ENCODE results near the gene RHBDL1. TPM values are rescaled to one million over a fixed set of nuclear protein-coding genes. Genes with fewer than 3 reads are reported as not detected.

The RHBDL1 gene
- total and polyA plus RNA-seq, 2 donors, result 3.1 to 5.1 TPM

GRCh38 chr16:681746-682427 lies 6.4 kb downstream of the RHBDL1 start:
- Histone ChIP-seq H3K4me3 (ENCODE audit: low read length in 2 of 2) (no peak overlapping the region), H3K4me1 (ENCODE audit: control insufficient read depth in 2 of 2, insufficient read depth in 2 of 2, low read length in 2 of 2) (peaks cover 19 to 56% of the 10 kb centered on the region in 2 donors), H3K27me3 (ENCODE audit: control insufficient read depth in 2 of 2, insufficient read depth in 1 of 2, low read length in 1 of 2) (peaks cover 7 to 25% of the 10 kb centered on the region in 2 donors), H3K36me3 (ENCODE audit: control insufficient read depth in 2 of 2, insufficient read depth in 2 of 2, low read length in 1 of 2) (peaks cover 29 to 31% of the 10 kb centered on the region in 2 donors), H3K9me3 (ENCODE audit: control insufficient read depth in 2 of 2, insufficient read depth in 1 of 2, low read length in 1 of 2) (peaks cover 0 to 1% of the 10 kb centered on the region in 2 donors), H3K27ac (ENCODE audit: low read depth in 1 of 2, low read length in 1 of 2) (no peak overlapping the region)
- no peak for DNase-seq (ENCODE audit: low read depth in 6 of 9, low spot score in 9 of 9)
- 95% methylated on average over 28 of the region's 28 CpGs for WGBS

- Histone ChIP-seq H3K36me3 (ENCODE audit: control insufficient read depth in 2 of 2, insufficient read depth in 2 of 2, low read length in 1 of 2) (peaks cover 36 to 37% of the 10 kb centered on the region in 2 donors), H3K4me1 (ENCODE audit: control insufficient read depth in 2 of 2, insufficient read depth in 2 of 2, low read length in 2 of 2) (peaks cover 19 to 49% of the 10 kb centered on the region in 2 donors), H3K27me3 (ENCODE audit: control insufficient read depth in 2 of 2, insufficient read depth in 1 of 2, low read length in 1 of 2) (peaks cover 2 to 16% of the 10 kb centered on the region in 2 donors), H3K9me3 (ENCODE audit: control insufficient read depth in 2 of 2, insufficient read depth in 1 of 2, low read length in 1 of 2) (peaks cover 0 to 1% of the 10 kb centered on the region in 2 donors), H3K4me3 (ENCODE audit: low read length in 2 of 2) (peak overlapping the region in 1 of 2 donors; percentile 37), H3K27ac (ENCODE audit: low read depth in 1 of 2, low read length in 1 of 2) (no peak overlapping the region)
- WGBS, result 96% methylated on average over 36 of the region's 36 CpGs
- no peak for DNase-seq (ENCODE audit: low read depth in 6 of 9, low spot score in 9 of 9)
Measured at GRCh38 chr16:682493-683395, 7.3 kb downstream of the RHBDL1 start.

GRCh38 chr16:683396-684070 lies 8.1 kb downstream of the RHBDL1 start:
- peaks cover 20 to 42% of the 10 kb centered on the region in 2 donors for H3K4me1 ChIP-seq (ENCODE audit: control insufficient read depth in 2 of 2, insufficient read depth in 2 of 2, low read length in 2 of 2)
- H3K4me3 ChIP-seq (ENCODE audit: low read length in 2 of 2), result peak overlapping the region; percentile 37 to 79
- peaks cover 0 to 8% of the 10 kb centered on the region in 2 donors for H3K27me3 ChIP-seq (ENCODE audit: control insufficient read depth in 2 of 2, insufficient read depth in 1 of 2, low read length in 1 of 2)
- peaks cover 0 to 1% of the 10 kb centered on the region in 2 donors for H3K9me3 ChIP-seq (ENCODE audit: control insufficient read depth in 2 of 2, insufficient read depth in 1 of 2, low read length in 1 of 2)
- peaks cover 36 to 39% of the 10 kb centered on the region in 2 donors for H3K36me3 ChIP-seq (ENCODE audit: control insufficient read depth in 2 of 2, insufficient read depth in 2 of 2, low read length in 1 of 2)
- no peak for DNase-seq (ENCODE audit: low read depth in 6 of 9, low spot score in 9 of 9)
- H3K27ac ChIP-seq (ENCODE audit: low read depth in 1 of 2, low read length in 1 of 2), result peak overlapping the region in 1 of 2 donors; percentile 68
- WGBS, result 30% methylated on average over 57 of the region's 57 CpGs

- whole genome bisulfite sequencing, result 5% methylated on average over 91 of the region's 91 CpGs
- Histone ChIP-seq H3K27me3 (ENCODE audit: control insufficient read depth in 2 of 2, insufficient read depth in 1 of 2, low read length in 1 of 2) (peaks cover 0 to 3% of the 10 kb centered on the region in 2 donors), H3K9me3 (ENCODE audit: control insufficient read depth in 2 of 2, insufficient read depth in 1 of 2, low read length in 1 of 2) (peaks cover 0 to 1% of the 10 kb centered on the region in 2 donors), H3K36me3 (ENCODE audit: control insufficient read depth in 2 of 2, insufficient read depth in 2 of 2, low read length in 1 of 2) (peaks cover 36 to 39% of the 10 kb centered on the region in 2 donors), H3K4me3 (ENCODE audit: low read length in 2 of 2) (peak within 1 kb of the TSS; percentile 52 to 79), H3K4me1 (ENCODE audit: control insufficient read depth in 2 of 2, insufficient read depth in 2 of 2, low read length in 2 of 2) (peaks cover 27 to 40% of the 10 kb centered on the region in 2 donors), H3K27ac (ENCODE audit: low read depth in 1 of 2, low read length in 1 of 2) (peak within 1 kb of the TSS; percentile 57 to 77)
- peak; percentile 69 to 96 (median 89) for DNase-seq (ENCODE audit: low read depth in 6 of 9, low spot score in 9 of 9)
Measured at GRCh38 chr16:684071-684794, 8.8 kb downstream of the RHBDL1 start, which contains the start of gene JMJD8. Gene JMJD8 (minus strand): TSS chr16:684334. CDS start chr16:684319, 15 bp downstream.

- H3K9me3 ChIP-seq (ENCODE audit: control insufficient read depth in 2 of 2, insufficient read depth in 1 of 2, low read length in 1 of 2), result peaks cover 0 to 1% of the 10 kb centered on the region in 2 donors
- no peak for DNase-seq (ENCODE audit: low read depth in 6 of 9, low spot score in 9 of 9)
- peaks cover 36 to 39% of the 10 kb centered on the region in 2 donors for H3K36me3 ChIP-seq (ENCODE audit: control insufficient read depth in 2 of 2, insufficient read depth in 2 of 2, low read length in 1 of 2)
- 97% methylated on average over 61 of the region's 61 CpGs for WGBS
- H3K27me3 ChIP-seq (ENCODE audit: control insufficient read depth in 2 of 2, insufficient read depth in 1 of 2, low read length in 1 of 2), result no peaks in the 10 kb centered on the region
- H3K4me1 ChIP-seq (ENCODE audit: control insufficient read depth in 2 of 2, insufficient read depth in 2 of 2, low read length in 2 of 2), result peaks cover 30 to 42% of the 10 kb centered on the region in 2 donors
- no peak overlapping the region for H3K27ac ChIP-seq (ENCODE audit: low read depth in 1 of 2, low read length in 1 of 2)
- peak overlapping the region in 1 of 2 donors; percentile 79 for H3K4me3 ChIP-seq (ENCODE audit: low read length in 2 of 2)
Measured at GRCh38 chr16:684961-685696, 9.7 kb downstream of the RHBDL1 start.

- Histone ChIP-seq H3K36me3 (ENCODE audit: control insufficient read depth in 2 of 2, insufficient read depth in 2 of 2, low read length in 1 of 2) (peaks cover 36 to 39% of the 10 kb centered on the region in 2 donors), H3K27ac (ENCODE audit: low read depth in 1 of 2, low read length in 1 of 2) (no peak overlapping the region), H3K4me1 (ENCODE audit: control insufficient read depth in 2 of 2, insufficient read depth in 2 of 2, low read length in 2 of 2) (peaks cover 34 to 43% of the 10 kb centered on the region in 2 donors), H3K27me3 (ENCODE audit: control insufficient read depth in 2 of 2, insufficient read depth in 1 of 2, low read length in 1 of 2) (peaks cover 0 to 2% of the 10 kb centered on the region in 2 donors), H3K4me3 (ENCODE audit: low read length in 2 of 2) (no peak overlapping the region), H3K9me3 (ENCODE audit: control insufficient read depth in 2 of 2, insufficient read depth in 1 of 2, low read length in 1 of 2) (peaks cover 0 to 1% of the 10 kb centered on the region in 2 donors)
- no peak for DNase-seq (ENCODE audit: low read depth in 6 of 9, low spot score in 9 of 9)
- WGBS, result 94% methylated on average over 10 of the region's 10 CpGs
Measured at GRCh38 chr16:685967-686366, 10.5 kb downstream of the RHBDL1 start.

- WGBS, result 98% methylated on average over 51 of the region's 51 CpGs
- DNase-seq (ENCODE audit: low read depth in 6 of 9, low spot score in 9 of 9), result no peak
- H3K4me3 ChIP-seq (ENCODE audit: low read length in 2 of 2), result no peak overlapping the region
- H3K36me3 ChIP-seq (ENCODE audit: control insufficient read depth in 2 of 2, insufficient read depth in 2 of 2, low read length in 1 of 2), result peaks cover 31 to 35% of the 10 kb centered on the region in 2 donors
- peaks cover 27 to 36% of the 10 kb centered on the region in 2 donors for H3K4me1 ChIP-seq (ENCODE audit: control insufficient read depth in 2 of 2, insufficient read depth in 2 of 2, low read length in 2 of 2)
- peaks cover 0 to under 1% of the 10 kb centered on the region in 2 donors for H3K9me3 ChIP-seq (ENCODE audit: control insufficient read depth in 2 of 2, insufficient read depth in 1 of 2, low read length in 1 of 2)
- H3K27ac ChIP-seq (ENCODE audit: low read depth in 1 of 2, low read length in 1 of 2), result no peak overlapping the region
- peaks cover 3 to 9% of the 10 kb centered on the region in 2 donors for H3K27me3 ChIP-seq (ENCODE audit: control insufficient read depth in 2 of 2, insufficient read depth in 1 of 2, low read length in 1 of 2)
Measured at GRCh38 chr16:686459-687260, 11.2 kb downstream of the RHBDL1 start.

Data from thymus (tissue), 11 donors.